AG04449 (cell line): ENCODE measurements around the gene P2RX7.
"Not testable (repeated sequence)": the region's sequence is repeated elsewhere in the genome, so short reads cannot be mapped to it uniquely, and the experiment has no call there.

Experiments used
- CTCF ChIA-PET: fragments of 350-600 bp; formaldehyde crosslinking; extraction: SDS; loops from one replicate; lab custom pipeline; 2021; ENCODE audit warnings: antibody characterized with exemption; lab: Yijun Ruan, JAX
- POLR2A ChIA-PET: fragments of 400-600, 350-600 bp; formaldehyde crosslinking; extraction: SDS; loops from one replicate; lab custom pipeline; 2020; ENCODE audit warnings: antibody characterized with exemption, inconsistent platforms; lab: Yijun Ruan, JAX
- DNase-seq: peaks from one replicate; pipeline ENCODE4 v3.0.0-alpha.2; 2010; ENCODE audit warnings: low read depth, low spot score
- H3K4me3 ChIP-seq: 2 replicates; pipeline ENCODE4 v1.5.1; 2011; ENCODE audit warnings: low read depth, mild to moderate bottlenecking, control low read depth, low read length
- CTCF ChIP-seq: IDR thresholded peaks from one replicate; pipeline ENCODE4 v1.5.1; 2011; ENCODE audit warnings: mild to moderate bottlenecking, moderate library complexity, low read length, control low read depth, inconsistent platforms; ENCODE audit not compliant: insufficient read depth; ENCODE audit errors: missing control alignments

Gene P2RX7

GRCh38 chr12:121137512-121137911 is 4.8 kb downstream of the P2RX7 start:
- no peak for DNase-seq
- POLR2A ChIA-PET: no interaction called here
- CTCF ChIA-PET: no interaction called here
- no peak overlapping the region for H3K4me3 ChIP-seq
- no peak for TF ChIP-seq CTCF

DNA sequence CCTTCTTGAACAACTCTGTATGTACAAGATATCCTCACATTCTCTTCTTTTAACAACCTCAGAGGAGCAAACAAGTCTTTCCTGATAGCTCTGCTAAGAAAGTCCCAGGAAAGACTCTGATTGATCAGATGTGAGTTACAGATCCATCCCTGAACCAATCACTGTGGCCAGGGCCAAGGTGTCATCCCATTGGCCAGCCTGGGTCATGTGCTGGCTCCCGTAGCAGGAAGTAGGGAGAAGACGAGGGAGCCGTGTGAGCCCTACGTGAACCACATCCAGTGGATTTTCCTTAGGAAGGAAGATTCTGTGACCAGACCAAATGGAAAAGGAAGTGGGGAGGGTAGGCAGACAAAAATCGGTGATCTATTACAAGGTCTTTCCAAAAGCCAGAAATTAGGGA is 5.6 kb downstream of the P2RX7 start:
- ChIA-PET POLR2A (no interaction called here), CTCF (no interaction called here)
- no peak for DNase-seq
- H3K4me3 ChIP-seq: no peak overlapping the region
- TF ChIP-seq CTCF: no peak

GRCh38 chr12:121139286-121139685 is 6.6 kb downstream of the P2RX7 start:
- no peak for DNase-seq
- CTCF ChIA-PET: no interaction called here
- H3K4me3 ChIP-seq: no peak overlapping the region
- POLR2A ChIA-PET: no interaction called here
- no peak for TF ChIP-seq CTCF

DNA sequence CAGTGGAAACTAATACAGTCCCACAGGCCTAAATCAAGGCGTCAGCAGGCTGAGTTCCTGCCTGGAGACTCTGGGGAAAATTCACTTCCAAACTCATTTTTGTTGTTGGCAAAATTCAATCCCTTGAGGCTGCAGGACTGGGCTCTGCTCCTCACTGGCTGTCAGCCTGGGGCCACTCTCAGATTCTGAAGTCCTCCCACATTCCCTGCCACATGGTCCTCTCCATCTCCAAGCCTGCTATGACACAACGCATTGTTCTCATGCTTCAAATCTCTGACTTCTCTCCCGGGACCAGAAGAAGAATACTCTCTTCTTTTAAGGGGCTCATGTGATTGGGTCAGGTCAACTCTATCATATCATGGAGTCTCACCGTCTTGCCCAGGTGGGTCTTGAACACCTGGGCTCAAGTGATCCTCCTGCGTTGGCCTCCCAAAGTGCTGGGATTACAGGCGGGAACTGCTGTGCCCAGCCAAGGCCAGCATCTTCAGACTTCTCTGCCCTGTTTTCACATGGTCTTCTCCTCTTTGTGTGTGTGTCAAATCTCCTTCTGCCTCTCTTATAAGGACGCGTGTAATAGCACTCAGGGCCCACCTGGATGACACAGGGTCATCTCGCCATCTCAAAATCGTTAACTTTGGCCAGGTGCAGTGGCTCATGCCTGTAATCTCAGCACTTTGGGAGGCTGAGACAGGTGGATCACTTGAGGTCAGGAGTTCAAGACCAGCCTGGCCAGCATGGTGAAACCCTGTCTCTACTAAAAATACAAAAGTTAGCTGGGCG is 9.7 kb downstream of the P2RX7 start:
- no peak for TF ChIP-seq CTCF
- CTCF ChIA-PET: no interaction called here
- H3K4me3 ChIP-seq: no peak overlapping the region
- POLR2A ChIA-PET: no interaction called here
- no peak for DNase-seq

- no peak overlapping the region for H3K4me3 ChIP-seq
- POLR2A ChIA-PET: no interaction called here
- no peak for DNase-seq
- no peak for TF ChIP-seq CTCF
- CTCF ChIA-PET: interaction anchor here (1.3 kb wide), 1 partner anchor 35 kb away, joined by 3 read pairs; no protein-coding TSS in a partner anchor
Observed at GRCh38 chr12:121144416-121144914, 11.8 kb downstream of the P2RX7 start.

GRCh38 chr12:121145221-121145620 is 12.5 kb downstream of the P2RX7 start:
- ChIA-PET POLR2A (no interaction called here), CTCF (interaction anchor here (1.3 kb wide), 1 partner anchor 36 kb away, joined by 3 read pairs; no protein-coding TSS in a partner anchor)
- DNase-seq: no peak
- TF ChIP-seq CTCF: no peak
- no peak overlapping the region for H3K4me3 ChIP-seq

DNA sequence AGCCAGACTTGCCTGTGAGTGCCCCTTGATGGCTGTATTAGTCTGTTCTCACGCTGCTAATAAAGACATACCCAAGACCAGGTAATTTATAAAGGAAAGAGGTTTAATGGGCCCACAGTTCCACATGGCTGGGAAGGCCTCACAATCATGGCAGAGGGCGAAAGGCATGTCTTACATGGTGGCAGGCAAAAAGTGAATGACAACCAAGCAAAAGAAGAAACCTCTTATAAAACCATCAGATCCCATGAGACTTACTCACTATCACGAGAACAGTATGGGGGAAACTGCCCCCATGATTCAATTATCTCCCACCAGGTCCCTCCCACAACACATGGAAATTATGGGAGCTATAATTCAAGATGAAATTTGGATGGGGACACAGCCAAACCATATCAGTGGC is 16.6 kb downstream of the P2RX7 start:
- DNase-seq, H3K4me3 ChIP-seq, POLR2A ChIA-PET, CTCF ChIA-PET: not testable (repeated sequence)
